Right atrium auricular region (tissue), 2 donors: Measurements from ENCODE around the gene TRAF3. TPM values are rescaled to one million over a fixed set of nuclear protein-coding genes. Genes with fewer than 3 reads are reported as not detected.
A peak's percentile ranks its signal among the peaks of the same experiment; 100 is the strongest.

Experiments used
- DNase-seq: peaks from one replicate; pipeline ENCODE4 v3.0.0-alpha.2; 2019; ENCODE audit warnings: low spot score
- H3K27ac ChIP-seq, 2 donors: fragments of 200-600 bp; sonication (generic); 1 replicate in 1 of 2; 2 replicates in 1 of 2; pipeline ENCODE4 v1.5.1; 2016 to 2019
- H3K27me3 ChIP-seq, 2 donors: fragments of 200-600 bp; sonication (generic); one replicate each; pipeline versions ENCODE4 v1.5.1 to v1.6.0; 2017 to 2019
- H3K36me3 ChIP-seq: fragments of 200-600 bp; sonication (generic); one replicate; pipeline ENCODE4 v1.5.1; 2016
- H3K4me1 ChIP-seq, 2 donors: fragments of 200-600 bp; sonication (generic); one replicate each; pipeline versions ENCODE4 v1.5.1 to v1.6.0; 2017 to 2019
- H3K4me3 ChIP-seq, 2 donors: fragments of 200-600 bp; sonication (generic); 1 replicate in 1 of 2; 2 replicates in 1 of 2; pipeline ENCODE4 v1.5.1; 2017 to 2019; ENCODE audit warnings: mild to moderate bottlenecking in 1 of 2, moderate library complexity in 1 of 2
- H3K9me3 ChIP-seq, 2 donors: fragments of 200-600 bp; sonication (generic); one replicate each; pipeline ENCODE4 v1.5.1; 2019
- CTCF ChIP-seq, 2 donors: fragments of 200-600 bp; sonication (generic); IDR thresholded peaks; one replicate each; pipeline ENCODE4 v1.5.1; 2019; ENCODE audit warnings: antibody characterized with exemption in 2 of 2
- total RNA-seq, 2 donors: library from RNA; depleted of rRNA; stranded (reverse); fragments of >200 nt; gene quantifications; one replicate each; pipeline ENCODE4 v1.1.0, GENCODE V29; 2016

The TRAF3 gene
- 1 to 10 TPM; 9.1 to 10.0 TPM for total RNA-seq

- TF ChIP-seq CTCF (IDR thresholded peaks at IDR 0.05) = no peak
- H3K4me1 ChIP-seq = peaks cover 0 to 23% of the 10 kb centered on the region in 2 donors
- no peaks in the 10 kb centered on the region for H3K27me3 ChIP-seq
- peak within 1 kb of the TSS; percentile 72 to 78 for H3K27ac ChIP-seq
- no peaks in the 10 kb centered on the region for H3K36me3 ChIP-seq
- H3K4me3 ChIP-seq = peak within 1 kb of the TSS; percentile 68 to 77
- H3K9me3 ChIP-seq = no peaks in the 10 kb centered on the region
- no peak for DNase-seq
Observed at GRCh38 chr14:102776761-102777710, at the start of gene TRAF3. Gene TRAF3, plus strand, starts transcription at chr14:102777449. Its CDS starts 92,753 bp downstream, at chr14:102870202.

GRCh38 chr14:102728501-102728900 lies 48.7 kb upstream of the TRAF3 start:
- Histone ChIP-seq H3K36me3 (peaks cover 25% of the 10 kb centered on the region), H3K4me1 (no peaks in the 10 kb centered on the region), H3K27ac (no peak overlapping the region), H3K27me3 (no peaks in the 10 kb centered on the region), H3K4me3 (no peak overlapping the region), H3K9me3 (no peaks in the 10 kb centered on the region)
- DNase-seq = no peak
- no peak for TF ChIP-seq CTCF (IDR thresholded peaks at IDR 0.05)

- H3K9me3 ChIP-seq = no peaks in the 10 kb centered on the region
Observed at GRCh38 chr14:102729268-102729667, 48.0 kb upstream of the TRAF3 start.

DNA sequence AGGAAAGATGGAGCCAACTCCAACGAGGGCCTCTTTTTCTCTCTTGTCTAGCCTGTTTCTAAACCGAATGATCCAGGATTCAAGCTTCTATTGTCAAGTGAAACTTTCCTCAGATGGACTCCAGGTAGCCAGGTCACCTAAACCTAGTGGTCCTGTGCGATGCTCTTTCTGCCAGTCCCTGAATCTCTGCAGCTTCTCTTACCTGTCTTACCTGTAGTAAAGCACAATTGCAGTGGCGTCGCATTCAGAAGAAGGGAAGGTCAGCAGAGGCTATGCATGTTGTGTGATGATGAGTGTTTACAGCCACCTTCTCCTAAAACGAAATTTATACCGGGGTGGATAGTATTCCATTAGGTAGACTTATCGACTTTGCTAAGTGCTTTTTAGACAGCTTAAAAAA lies 47.4 kb upstream of the TRAF3 start:
- TF ChIP-seq CTCF (IDR thresholded peaks at IDR 0.05) = no peak
- no peak overlapping the region for H3K4me3 ChIP-seq
- no peaks in the 10 kb centered on the region for H3K27me3 ChIP-seq
- peak; percentile 30 for DNase-seq
- H3K36me3 ChIP-seq = peaks cover 17% of the 10 kb centered on the region
- H3K4me1 ChIP-seq = no peaks in the 10 kb centered on the region
- no peaks in the 10 kb centered on the region for H3K9me3 ChIP-seq
- H3K27ac ChIP-seq = no peak overlapping the region

More at GRCh38 chr14:102729268-102729667, 48.0 kb upstream of the TRAF3 start:
- Histone ChIP-seq H3K36me3 (peaks cover 17% of the 10 kb centered on the region), H3K4me1 (no peaks in the 10 kb centered on the region), H3K4me3 (no peak overlapping the region), H3K27me3 (no peaks in the 10 kb centered on the region), H3K27ac (no peak overlapping the region)
- no peak for TF ChIP-seq CTCF (IDR thresholded peaks at IDR 0.05)
- DNase-seq = no peak

- Histone ChIP-seq H3K4me3 (no peak overlapping the region), H3K9me3 (no peaks in the 10 kb centered on the region), H3K4me1 (no peaks in the 10 kb centered on the region), H3K27ac (no peak overlapping the region), H3K27me3 (no peaks in the 10 kb centered on the region), H3K36me3 (peaks cover 7% of the 10 kb centered on the region)
- DNase-seq = no peak
- no peak for TF ChIP-seq CTCF (IDR thresholded peaks at IDR 0.05)
Observed at GRCh38 chr14:102731101-102731870, 46.0 kb upstream of the TRAF3 start.
